CD4-positive, alpha-beta T cell (primary cell): ENCODE measurements around the gene UQCRC2. TPM values are rescaled to one million over a fixed set of nuclear protein-coding genes. Genes with fewer than 3 reads are reported as not detected.

Experiments used
- ATAC-seq: fragments of 200-7000 bp; cut with Tn5 transposase; one replicate; pipeline ENCODE4 v1.10.0; 2022; ENCODE audit warnings: mild to moderate bottlenecking; ENCODE audit not compliant: poor library complexity
- CTCF ChIA-PET: fragments of 350-600 bp; sonication (Branson Sonifier 250); formaldehyde crosslinking; loops from one replicate; lab custom pipeline; 2021; ENCODE audit warnings: antibody characterized with exemption, inconsistent platforms; lab: Charles Lee
- POLR2A ChIA-PET: fragments of 350-600 bp; sonication (Branson Sonifier 250); formaldehyde crosslinking; loops from one replicate; lab custom pipeline; 2021; ENCODE audit warnings: antibody characterized with exemption, inconsistent platforms; lab: Charles Lee
- DNase-seq, 14 experiments: peaks; one replicate each; pipeline ENCODE4 v3.0.0-alpha.2; 2013 to 2020; ENCODE audit warnings: mixed read lengths in 2 of 14
- H3K27ac ChIP-seq, 2 donors: one replicate each; pipeline versions ENCODE4 v1.5.1 to v1.7.0; 2013; ENCODE audit warnings: low read length in 2 of 2, low read depth in 1 of 2, mild to moderate bottlenecking in 1 of 2
- H3K27me3 ChIP-seq, 2 experiments: 1 replicate in 1 of 2; 2 replicates in 1 of 2; pipeline versions ENCODE4 v1.6.1 to v1.7.0; 2013; ENCODE audit warnings: low read length in 2 of 2, control low read depth in 1 of 2, mild to moderate bottlenecking in 1 of 2, moderate library complexity in 1 of 2; ENCODE audit not compliant: insufficient read depth in 2 of 2, control insufficient read depth in 1 of 2
- H3K36me3 ChIP-seq: one replicate; pipeline ENCODE4 v1.6.1; 2013; ENCODE audit warnings: low read length, control low read depth; ENCODE audit not compliant: insufficient read depth
- H3K4me1 ChIP-seq: one replicate; pipeline ENCODE4 v1.6.1; 2013; ENCODE audit warnings: low read length, control low read depth; ENCODE audit not compliant: insufficient read depth
- H3K4me3 ChIP-seq: one replicate; pipeline ENCODE4 v1.5.1; 2013; ENCODE audit warnings: mild to moderate bottlenecking, low read length, moderate library complexity
- H3K9me3 ChIP-seq, 2 experiments: 1 replicate in 1 of 2; 2 replicates in 1 of 2; pipeline versions ENCODE4 v1.6.1 to v1.7.0; 2013; ENCODE audit warnings: low read length in 2 of 2, mild to moderate bottlenecking in 2 of 2, control low read depth in 1 of 2, moderate library complexity in 1 of 2; ENCODE audit not compliant: control insufficient read depth in 1 of 2, insufficient read depth in 1 of 2
- H3K27ac Mint-ChIP-seq: one replicate; pipeline ENCODE4 v1.8.0; 2020; ENCODE audit warnings: mixed read lengths
- H3K27me3 Mint-ChIP-seq: one replicate; pipeline ENCODE4 v1.8.0; 2021; ENCODE audit warnings: mixed read lengths
- H3K36me3 Mint-ChIP-seq: one replicate; pipeline ENCODE4 v1.8.0; 2021; ENCODE audit warnings: low read depth, mixed read lengths
- H3K4me1 Mint-ChIP-seq: one replicate; pipeline ENCODE4 v1.8.0; 2021; ENCODE audit warnings: low read depth, mixed read lengths
- H3K4me3 Mint-ChIP-seq: one replicate; pipeline ENCODE4 v1.8.0; 2020; ENCODE audit warnings: mild to moderate bottlenecking, mixed read lengths
- H3K9me3 Mint-ChIP-seq: one replicate; pipeline ENCODE4 v1.8.0; 2020; ENCODE audit warnings: mixed read lengths
- intact Hi-C, 2 experiments: fragments of 100-400 bp; cut with DNase I in 1 of 2; cut with micrococcal nuclease in 1 of 2; formaldehyde crosslinking; loops; one replicate each; pipeline versions ENCODE4 v1.15.1 to v1.9.0; 2023 to 2025; cut with DNase I, micrococcal nuclease
- total RNA-seq, 174 experiments: library from RNA in 2 of 174; stranded (reverse) in 2 of 174; gene quantifications; one replicate each; pipeline ENCODE4 v1.2.3 and lab custom pipeline; 2021 to 2026
- TF ChIP-seq, protein P1 (sequence below): fragments of 200-600 bp; IDR thresholded peaks from one replicate; pipeline ENCODE4 v1.8.0; 2022; ENCODE audit warnings: antibody characterized with exemption, mild to moderate bottlenecking

UQCRC2 gene
- total RNA-seq, 2 experiments from 2014 or later: 142 to 146 TPM

DNA sequence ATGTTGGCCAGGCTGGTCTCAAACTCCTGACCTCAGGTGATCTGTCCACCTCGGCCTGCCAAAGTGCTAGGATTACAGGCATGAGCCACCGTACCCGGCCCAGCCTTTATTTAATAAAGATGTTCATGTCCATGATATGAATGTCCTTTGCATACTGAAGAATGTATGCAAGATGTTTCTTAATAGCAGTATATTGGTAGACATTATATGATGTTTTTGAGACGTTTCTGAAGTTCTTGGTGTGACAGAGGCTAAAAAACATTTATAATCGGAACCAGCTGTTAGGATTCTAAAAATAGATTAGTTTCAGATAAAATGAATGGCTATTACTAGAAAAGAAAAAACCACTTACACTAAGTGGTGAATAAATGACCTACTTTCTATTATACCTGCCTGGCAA is 36.0 kb downstream of the UQCRC2 start:
- H3K27me3 ChIP-seq: no peaks in the 10 kb centered on the region
- Mint-ChIP-seq H3K36me3 (peaks cover 23% of the 10 kb centered on the region), H3K27ac (no peak overlapping the region), H3K27me3 (no peaks in the 10 kb centered on the region), H3K4me1 (peaks cover 18% of the 10 kb centered on the region), H3K4me3 (no peak overlapping the region), H3K9me3 (no peaks in the 10 kb centered on the region)
- H3K27ac ChIP-seq: no peak overlapping the region
- DNase-seq (no peak), ATAC-seq (no peak)
- ChIA-PET POLR2A (interaction anchor here (0.8 kb wide), 1 partner anchor 37 kb away, joined by 3 read pairs; the partner anchor contains the start of gene UQCRC2), CTCF (interaction anchor here (0.7 to 2.4 kb wide), 2 partner anchors 200 to 418 kb away, joined by 4 to 9 read pairs; no protein-coding TSS in a partner anchor)
- intact Hi-C loops: no loop called here
- no peak overlapping the region for H3K4me3 ChIP-seq
- H3K36me3 ChIP-seq: peaks cover 7% of the 10 kb centered on the region
- TF ChIP-seq, protein P1, sequence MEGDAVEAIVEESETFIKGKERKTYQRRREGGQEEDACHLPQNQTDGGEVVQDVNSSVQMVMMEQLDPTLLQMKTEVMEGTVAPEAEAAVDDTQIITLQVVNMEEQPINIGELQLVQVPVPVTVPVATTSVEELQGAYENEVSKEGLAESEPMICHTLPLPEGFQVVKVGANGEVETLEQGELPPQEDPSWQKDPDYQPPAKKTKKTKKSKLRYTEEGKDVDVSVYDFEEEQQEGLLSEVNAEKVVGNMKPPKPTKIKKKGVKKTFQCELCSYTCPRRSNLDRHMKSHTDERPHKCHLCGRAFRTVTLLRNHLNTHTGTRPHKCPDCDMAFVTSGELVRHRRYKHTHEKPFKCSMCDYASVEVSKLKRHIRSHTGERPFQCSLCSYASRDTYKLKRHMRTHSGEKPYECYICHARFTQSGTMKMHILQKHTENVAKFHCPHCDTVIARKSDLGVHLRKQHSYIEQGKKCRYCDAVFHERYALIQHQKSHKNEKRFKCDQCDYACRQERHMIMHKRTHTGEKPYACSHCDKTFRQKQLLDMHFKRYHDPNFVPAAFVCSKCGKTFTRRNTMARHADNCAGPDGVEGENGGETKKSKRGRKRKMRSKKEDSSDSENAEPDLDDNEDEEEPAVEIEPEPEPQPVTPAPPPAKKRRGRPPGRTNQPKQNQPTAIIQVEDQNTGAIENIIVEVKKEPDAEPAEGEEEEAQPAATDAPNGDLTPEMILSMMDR: no peak
- H3K9me3 ChIP-seq: no peaks in the 10 kb centered on the region
- peaks cover 18% of the 10 kb centered on the region for H3K4me1 ChIP-seq

DNA sequence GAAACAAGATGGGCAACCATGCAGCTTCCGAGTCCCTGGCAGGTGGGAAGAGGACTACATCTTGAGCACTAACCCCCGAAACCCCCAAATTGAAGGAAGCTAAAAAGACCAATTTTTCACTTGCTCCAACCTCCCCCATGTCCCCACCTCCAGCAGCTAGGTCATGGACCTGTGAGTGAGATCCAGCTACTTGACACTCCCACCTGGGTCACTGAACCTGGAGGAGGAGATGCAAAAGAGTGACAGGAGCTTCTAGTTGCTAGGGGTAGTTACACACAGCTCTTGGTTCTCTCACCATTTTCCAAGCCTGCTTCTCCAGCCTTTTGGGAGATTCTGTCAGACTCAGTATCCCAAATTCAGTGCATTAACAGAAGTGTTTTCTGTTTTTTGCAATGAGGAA is 36.6 kb downstream of the UQCRC2 start:
- intact Hi-C loops: no loop called here
- Mint-ChIP-seq H3K27ac (no peak overlapping the region), H3K9me3 (no peaks in the 10 kb centered on the region), H3K4me1 (peaks cover 18% of the 10 kb centered on the region), H3K4me3 (no peak overlapping the region), H3K36me3 (peaks cover 17% of the 10 kb centered on the region), H3K27me3 (no peaks in the 10 kb centered on the region)
- DNase-seq (no peak), ATAC-seq (no peak)
- ChIA-PET POLR2A (interaction anchor here (0.8 kb wide), 1 partner anchor 37 kb away, joined by 3 read pairs; the partner anchor contains the start of gene UQCRC2), CTCF (interaction anchor here (1.1 to 2.4 kb wide), 3 partner anchors 10 to 199 kb away, joined by 3 to 9 read pairs (median 4); no protein-coding TSS in a partner anchor)
- Histone ChIP-seq H3K4me3 (no peak overlapping the region), H3K27ac (no peak overlapping the region), H3K36me3 (peaks cover 5% of the 10 kb centered on the region), H3K27me3 (no peaks in the 10 kb centered on the region), H3K4me1 (peaks cover 18% of the 10 kb centered on the region), H3K9me3 (no peaks in the 10 kb centered on the region)
- TF ChIP-seq, protein P1: no peak

DNA sequence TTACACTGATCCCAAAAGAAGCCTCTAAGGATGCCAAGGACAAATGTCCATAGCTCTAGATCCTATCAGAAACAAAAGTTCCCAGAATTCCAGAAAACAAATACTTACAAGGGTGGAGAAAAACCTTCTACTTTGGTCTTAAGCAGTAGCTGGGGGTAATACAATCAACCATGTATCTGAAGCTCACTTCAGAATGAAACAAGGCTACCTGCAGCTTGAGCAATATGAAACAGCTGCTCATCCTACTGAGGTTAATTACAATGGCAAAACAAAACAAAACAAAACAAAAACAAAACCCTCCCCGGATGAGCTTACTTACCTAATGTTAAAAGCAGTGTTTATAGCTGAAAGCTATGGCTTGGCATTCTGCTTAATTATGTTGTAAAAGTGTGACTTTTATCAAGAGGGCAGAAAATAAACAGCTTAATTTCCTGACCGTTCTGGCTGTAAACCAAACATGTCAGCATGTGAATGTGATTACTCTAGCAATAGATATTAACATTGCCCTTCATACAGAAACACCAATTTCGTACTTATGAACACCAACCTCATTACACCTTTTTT is 37.3 kb downstream of the UQCRC2 start:
- TF ChIP-seq, protein P1: no peak
- Mint-ChIP-seq H3K27ac (no peak overlapping the region), H3K27me3 (no peaks in the 10 kb centered on the region), H3K4me3 (no peak overlapping the region), H3K4me1 (peaks cover 18% of the 10 kb centered on the region), H3K36me3 (peaks cover 12% of the 10 kb centered on the region), H3K9me3 (no peaks in the 10 kb centered on the region)
- ChIA-PET CTCF (interaction anchor here (1.1 to 2.4 kb wide), 4 partner anchors 9 to 198 kb away, joined by 3 to 9 read pairs (median 4); no protein-coding TSS in a partner anchor), POLR2A (interaction anchor here (0.6 to 1.1 kb wide), 3 partner anchors 179 to 345 kb away, joined by 3 read pairs; no protein-coding TSS in a partner anchor)
- Histone ChIP-seq H3K4me3 (no peak overlapping the region), H3K9me3 (no peaks in the 10 kb centered on the region), H3K36me3 (peaks cover 5% of the 10 kb centered on the region), H3K27ac (no peak overlapping the region), H3K27me3 (no peaks in the 10 kb centered on the region), H3K4me1 (peaks cover 18% of the 10 kb centered on the region)
- intact Hi-C loops: no loop called here
- DNase-seq (no peak), ATAC-seq (no peak)
